Measurements from ENCODE around the gene RAB11FIP4.

- no peak for TF ChIP-seq CTCF (IDR thresholded peaks at IDR 0.05)
- no peak for TF ChIP-seq ZFX (IDR thresholded peaks at IDR 0.05; ENCODE audit: borderline replicate concordance)
Measured at GRCh38 chr17:31456814-31457213, 65.3 kb downstream of the RAB11FIP4 start.

All from 22Rv1 (cell line).